Mucosa of stomach (tissue), 1 donor: ENCODE measurements around the gene ZNRF3.
"Not testable (repeated sequence)": the region's sequence is repeated elsewhere in the genome, so short reads cannot be mapped to it uniquely, and the experiment has no call there.

Source experiments
- H3K27me3 ChIP-seq: one replicate; pipeline ENCODE4 v1.7.0; 2013; ENCODE audit warnings: mild to moderate bottlenecking, low read length; ENCODE audit not compliant: control insufficient read depth, insufficient read depth
- H3K36me3 ChIP-seq: one replicate; pipeline ENCODE4 v1.7.0; 2013; ENCODE audit warnings: low read length; ENCODE audit not compliant: control insufficient read depth, insufficient read depth
- H3K4me1 ChIP-seq: one replicate; pipeline ENCODE4 v1.7.0; 2013; ENCODE audit warnings: mild to moderate bottlenecking, low read length; ENCODE audit not compliant: control insufficient read depth, insufficient read depth
- H3K4me3 ChIP-seq: one replicate; pipeline ENCODE4 v1.7.0; 2013; ENCODE audit warnings: low read length
- H3K9ac ChIP-seq: one replicate; pipeline ENCODE4 v1.7.0; 2013; ENCODE audit warnings: mild to moderate bottlenecking, low read length, moderate library complexity
- H3K9me3 ChIP-seq: one replicate; pipeline ENCODE4 v1.7.0; 2013; ENCODE audit warnings: mild to moderate bottlenecking, low read length, moderate library complexity; ENCODE audit not compliant: control insufficient read depth
- donor health status: Pancreatic carcinoma.

ZNRF3 gene

GRCh38 chr22:28939932-28940331, 56.6 kb downstream of the ZNRF3 start:
- Histone ChIP-seq H3K9me3 (no peaks in the 10 kb centered on the region), H3K4me1 (no peaks in the 10 kb centered on the region), H3K4me3 (no peak overlapping the region), H3K27me3 (no peaks in the 10 kb centered on the region), H3K9ac (no peak overlapping the region), H3K36me3 (no peaks in the 10 kb centered on the region)

- H3K4me1 ChIP-seq: no peaks in the 10 kb centered on the region
- H3K9ac ChIP-seq: no peak overlapping the region
- no peaks in the 10 kb centered on the region for H3K36me3 ChIP-seq
- H3K27me3 ChIP-seq: no peaks in the 10 kb centered on the region
- no peak overlapping the region for H3K4me3 ChIP-seq
- no peaks in the 10 kb centered on the region for H3K9me3 ChIP-seq
These were observed 57.1 kb downstream of the ZNRF3 start for GRCh38 chr22:28940441-28940840.

GRCh38 chr22:28942333-28942732, 59.0 kb downstream of the ZNRF3 start:
- no peak overlapping the region for H3K4me3 ChIP-seq
- no peaks in the 10 kb centered on the region for H3K9me3 ChIP-seq
- H3K36me3 ChIP-seq: no peaks in the 10 kb centered on the region
- no peak overlapping the region for H3K9ac ChIP-seq
- no peaks in the 10 kb centered on the region for H3K4me1 ChIP-seq
- no peaks in the 10 kb centered on the region for H3K27me3 ChIP-seq

- H3K4me1 ChIP-seq: no peaks in the 10 kb centered on the region
- H3K36me3 ChIP-seq: no peaks in the 10 kb centered on the region
- no peak overlapping the region for H3K4me3 ChIP-seq
- no peak overlapping the region for H3K9ac ChIP-seq
- no peaks in the 10 kb centered on the region for H3K9me3 ChIP-seq
- H3K27me3 ChIP-seq: no peaks in the 10 kb centered on the region
These were observed 59.6 kb downstream of the ZNRF3 start for GRCh38 chr22:28942801-28943500.

GRCh38 chr22:28943501-28943879, 60.1 kb downstream of the ZNRF3 start:
- Histone ChIP-seq H3K36me3 (no peaks in the 10 kb centered on the region), H3K9ac (no peak overlapping the region)

GRCh38 chr22:28947125-28947524, 63.8 kb downstream of the ZNRF3 start:
- H3K4me1 ChIP-seq: no peaks in the 10 kb centered on the region

More at GRCh38 chr22:28943501-28943879, 60.1 kb downstream of the ZNRF3 start:
- no peaks in the 10 kb centered on the region for H3K9me3 ChIP-seq
- no peaks in the 10 kb centered on the region for H3K4me1 ChIP-seq
- H3K27me3 ChIP-seq: no peaks in the 10 kb centered on the region
- H3K4me3 ChIP-seq: no peak overlapping the region

GRCh38 chr22:28948424-28948823, 65.1 kb downstream of the ZNRF3 start:
- no peak overlapping the region for H3K4me3 ChIP-seq
- no peaks in the 10 kb centered on the region for H3K4me1 ChIP-seq
- H3K9ac ChIP-seq: no peak overlapping the region
- no peaks in the 10 kb centered on the region for H3K36me3 ChIP-seq
- no peaks in the 10 kb centered on the region for H3K9me3 ChIP-seq
- no peaks in the 10 kb centered on the region for H3K27me3 ChIP-seq

More at GRCh38 chr22:28947125-28947524, 63.8 kb downstream of the ZNRF3 start:
- Histone ChIP-seq H3K36me3 (no peaks in the 10 kb centered on the region), H3K27me3 (no peaks in the 10 kb centered on the region), H3K9me3 (no peaks in the 10 kb centered on the region), H3K9ac (no peak overlapping the region), H3K4me3 (no peak overlapping the region)

GRCh38 chr22:28948860-28949551, 65.6 kb downstream of the ZNRF3 start:
- not testable (repeated sequence) for H3K27me3 ChIP-seq, H3K9ac ChIP-seq, H3K4me3 ChIP-seq, H3K4me1 ChIP-seq, H3K36me3 ChIP-seq, H3K9me3 ChIP-seq

- H3K9me3 ChIP-seq: no peaks in the 10 kb centered on the region
- no peak overlapping the region for H3K4me3 ChIP-seq
- H3K36me3 ChIP-seq: no peaks in the 10 kb centered on the region
- H3K27me3 ChIP-seq: no peaks in the 10 kb centered on the region
- no peaks in the 10 kb centered on the region for H3K4me1 ChIP-seq
- H3K9ac ChIP-seq: no peak overlapping the region
These were observed 66.4 kb downstream of the ZNRF3 start for GRCh38 chr22:28949788-28950187.

- Histone ChIP-seq H3K4me3 (no peak overlapping the region), H3K27me3 (no peaks in the 10 kb centered on the region), H3K36me3 (no peaks in the 10 kb centered on the region), H3K4me1 (no peaks in the 10 kb centered on the region), H3K9me3 (no peaks in the 10 kb centered on the region), H3K9ac (no peak overlapping the region)
These were observed 67.4 kb downstream of the ZNRF3 start for GRCh38 chr22:28950617-28951411.

GRCh38 chr22:28951530-28951929, 68.2 kb downstream of the ZNRF3 start:
- no peaks in the 10 kb centered on the region for H3K4me1 ChIP-seq
- no peak overlapping the region for H3K9ac ChIP-seq
- H3K36me3 ChIP-seq: no peaks in the 10 kb centered on the region
- no peak overlapping the region for H3K4me3 ChIP-seq
- no peaks in the 10 kb centered on the region for H3K27me3 ChIP-seq
- no peaks in the 10 kb centered on the region for H3K9me3 ChIP-seq

- no peaks in the 10 kb centered on the region for H3K36me3 ChIP-seq
- no peak overlapping the region for H3K4me3 ChIP-seq
- H3K9me3 ChIP-seq: no peaks in the 10 kb centered on the region
- H3K4me1 ChIP-seq: no peaks in the 10 kb centered on the region
- no peaks in the 10 kb centered on the region for H3K27me3 ChIP-seq
- no peak overlapping the region for H3K9ac ChIP-seq
These were observed 68.7 kb downstream of the ZNRF3 start for GRCh38 chr22:28951969-28952521.
